Muscle layer of duodenum (tissue), 2 donors: ENCODE results near the gene OR2T35.
"Not testable (repeated sequence)": the region's sequence is repeated elsewhere in the genome, so short reads cannot be mapped to it uniquely, and the experiment has no call there.

ENCODE experiments used
- H3K27ac ChIP-seq: one replicate; pipeline ENCODE4 v1.7.0; 2013; ENCODE audit warnings: mild to moderate bottlenecking, low read length
- H3K27me3 ChIP-seq: one replicate; pipeline ENCODE4 v1.7.0; 2013; ENCODE audit warnings: low read depth, mild to moderate bottlenecking, control low read depth, low read length
- H3K36me3 ChIP-seq, 2 donors: one replicate each; pipeline ENCODE4 v1.7.0; 2013; ENCODE audit warnings: low read length in 2 of 2, control low read depth in 1 of 2, mild to moderate bottlenecking in 1 of 2; ENCODE audit not compliant: insufficient read depth in 2 of 2, control insufficient read depth in 1 of 2
- H3K4me1 ChIP-seq, 2 donors: one replicate each; pipeline ENCODE4 v1.7.0; 2013; ENCODE audit warnings: low read length in 2 of 2, mild to moderate bottlenecking in 2 of 2, control low read depth in 1 of 2, moderate library complexity in 1 of 2; ENCODE audit not compliant: insufficient read depth in 2 of 2, control insufficient read depth in 1 of 2
- H3K4me3 ChIP-seq, 2 donors: one replicate each; pipeline ENCODE4 v1.7.0; 2013; ENCODE audit warnings: low read length in 2 of 2, low read depth in 1 of 2, mild to moderate bottlenecking in 1 of 2
- H3K9me3 ChIP-seq, 2 donors: one replicate each; pipeline ENCODE4 v1.7.0; 2013; ENCODE audit warnings: low read length in 2 of 2, control low read depth in 1 of 2, mild to moderate bottlenecking in 1 of 2; ENCODE audit not compliant: control insufficient read depth in 1 of 2
- donor health status: healthy.

OR2T35 gene, protein sequence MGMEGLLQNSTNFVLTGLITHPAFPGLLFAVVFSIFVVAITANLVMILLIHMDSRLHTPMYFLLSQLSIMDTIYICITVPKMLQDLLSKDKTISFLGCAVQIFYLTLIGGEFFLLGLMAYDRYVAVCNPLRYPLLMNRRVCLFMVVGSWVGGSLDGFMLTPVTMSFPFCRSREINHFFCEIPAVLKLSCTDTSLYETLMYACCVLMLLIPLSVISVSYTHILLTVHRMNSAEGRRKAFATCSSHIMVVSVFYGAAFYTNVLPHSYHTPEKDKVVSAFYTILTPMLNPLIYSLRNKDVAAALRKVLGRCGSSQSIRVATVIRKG

DNA sequence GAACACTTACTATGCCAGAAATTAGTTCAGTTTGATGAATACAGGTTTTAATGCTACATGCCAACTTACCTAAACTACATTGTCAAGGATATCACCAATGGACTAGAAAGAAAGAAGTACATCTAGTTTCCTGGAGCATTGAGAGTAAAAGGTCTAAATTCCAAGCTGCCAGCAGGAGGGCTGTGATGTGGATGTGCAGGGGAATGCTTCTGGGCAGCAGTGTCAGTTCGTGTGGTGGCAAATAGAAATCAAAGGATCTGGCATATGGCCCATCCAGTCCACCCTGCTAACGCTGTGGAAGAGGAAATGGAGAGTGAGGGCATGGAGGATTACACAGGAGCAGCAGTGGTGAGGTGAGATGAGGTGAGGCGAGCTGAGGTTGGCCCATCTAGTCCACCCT lies at the start of gene OR2T35:
TSS of gene OR2T35 (minus strand) at position 101 of the 400 bp plus-strand sequence. CDS start 6,020 bp downstream, outside the sequence.
- not testable (repeated sequence) for H3K27me3 ChIP-seq, H3K9me3 ChIP-seq, H3K36me3 ChIP-seq, H3K4me3 ChIP-seq, H3K4me1 ChIP-seq, H3K27ac ChIP-seq

GRCh38 chr1:248691567-248692155 lies 46.6 kb upstream of the OR2T35 start:
- H3K27ac ChIP-seq = no peak overlapping the region
- no peak overlapping the region for H3K4me3 ChIP-seq
- H3K36me3 ChIP-seq = no peaks in the 10 kb centered on the region
- no peaks in the 10 kb centered on the region for H3K27me3 ChIP-seq
- H3K9me3 ChIP-seq = peaks cover 0 to 8% of the 10 kb centered on the region in 2 donors
- no peaks in the 10 kb centered on the region for H3K4me1 ChIP-seq

- H3K27ac ChIP-seq = no peak overlapping the region
- H3K9me3 ChIP-seq = peaks cover 0 to 8% of the 10 kb centered on the region in 2 donors
- no peaks in the 10 kb centered on the region for H3K27me3 ChIP-seq
- no peak overlapping the region for H3K4me3 ChIP-seq
- H3K36me3 ChIP-seq = no peaks in the 10 kb centered on the region
- H3K4me1 ChIP-seq = no peaks in the 10 kb centered on the region
Measured at GRCh38 chr1:248688527-248689298, 43.6 kb upstream of the OR2T35 start.

DNA sequence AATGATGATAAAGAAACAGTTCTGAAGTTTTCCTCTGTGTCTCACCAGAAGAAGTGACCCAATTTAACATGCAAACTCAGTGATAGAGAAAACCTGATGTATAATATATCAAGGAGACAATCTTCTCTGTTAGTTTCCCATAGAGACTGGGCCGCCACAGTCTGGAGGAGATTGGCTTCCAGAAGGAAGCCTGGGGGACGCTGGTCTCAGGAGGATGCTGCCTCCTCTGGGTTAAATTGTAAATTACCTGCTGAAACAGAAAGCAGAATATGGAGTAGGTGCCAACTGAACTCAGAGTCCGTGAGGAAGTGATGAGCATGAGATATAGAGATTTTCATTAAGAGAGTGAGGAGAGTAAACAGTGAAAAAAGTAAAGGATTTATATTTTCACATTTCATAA lies 41.7 kb upstream of the OR2T35 start:
- no peak overlapping the region for H3K4me3 ChIP-seq
- no peaks in the 10 kb centered on the region for H3K4me1 ChIP-seq
- H3K9me3 ChIP-seq = peaks cover 0 to 8% of the 10 kb centered on the region in 2 donors
- H3K27me3 ChIP-seq = no peaks in the 10 kb centered on the region
- no peaks in the 10 kb centered on the region for H3K36me3 ChIP-seq
- no peak overlapping the region for H3K27ac ChIP-seq

DNA sequence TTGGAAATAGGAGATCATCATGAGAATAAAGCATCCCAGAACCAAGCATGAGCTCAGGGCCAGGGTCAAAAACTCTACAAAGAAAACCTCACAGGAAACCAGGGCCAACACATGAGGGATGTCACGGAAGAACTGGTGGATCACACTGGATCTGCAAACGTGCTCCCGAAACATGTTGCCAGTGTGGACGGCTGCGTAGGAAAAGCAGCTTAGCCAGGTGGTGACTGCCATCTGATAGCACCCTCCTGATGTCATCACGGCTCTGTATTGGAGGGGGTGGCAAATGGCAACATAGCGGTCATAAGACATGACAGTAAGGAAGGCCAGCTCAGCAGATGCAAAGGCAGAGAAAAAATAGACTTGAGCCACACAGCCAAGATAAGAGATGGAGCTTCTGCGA lies 36.6 kb upstream of the OR2T35 start:
- Histone ChIP-seq H3K36me3 (no peaks in the 10 kb centered on the region), H3K9me3 (no peaks in the 10 kb centered on the region), H3K27me3 (no peaks in the 10 kb centered on the region), H3K4me3 (no peak overlapping the region), H3K4me1 (no peaks in the 10 kb centered on the region), H3K27ac (no peak overlapping the region)

DNA sequence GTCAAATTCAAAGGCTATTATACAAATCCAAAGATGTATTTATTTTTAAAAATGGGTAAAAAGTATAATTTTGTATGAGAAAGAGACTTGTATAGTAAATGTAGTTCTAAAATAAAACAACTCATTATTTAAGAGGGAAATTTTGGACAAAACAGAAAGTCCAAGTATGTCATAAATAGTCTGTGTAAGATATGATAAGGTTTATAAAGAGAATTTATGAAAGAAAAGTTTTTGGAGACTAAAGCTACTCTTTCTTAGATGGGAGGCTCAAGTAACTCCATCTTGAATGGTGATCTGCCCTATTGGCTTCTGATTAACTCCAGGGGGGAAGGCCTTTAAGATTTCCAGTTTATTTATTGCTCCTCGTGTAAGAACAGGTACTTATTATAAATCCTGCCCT lies 24.9 kb upstream of the OR2T35 start:
- Histone ChIP-seq H3K27me3 (no peaks in the 10 kb centered on the region), H3K9me3 (no peaks in the 10 kb centered on the region), H3K4me1 (no peaks in the 10 kb centered on the region), H3K36me3 (no peaks in the 10 kb centered on the region), H3K4me3 (no peak overlapping the region), H3K27ac (no peak overlapping the region)

- not testable (repeated sequence) for H3K36me3 ChIP-seq
Measured at GRCh38 chr1:248663453-248664328, 18.6 kb upstream of the OR2T35 start.

GRCh38 chr1:248656797-248657196 lies 11.7 kb upstream of the OR2T35 start:
- H3K27ac ChIP-seq, H3K4me3 ChIP-seq, H3K4me1 ChIP-seq, H3K27me3 ChIP-seq, H3K9me3 ChIP-seq, H3K36me3 ChIP-seq: not testable (repeated sequence)

More at GRCh38 chr1:248663453-248664328, 18.6 kb upstream of the OR2T35 start:
- not testable (repeated sequence) for H3K4me1 ChIP-seq, H3K9me3 ChIP-seq, H3K27ac ChIP-seq, H3K27me3 ChIP-seq, H3K4me3 ChIP-seq

DNA sequence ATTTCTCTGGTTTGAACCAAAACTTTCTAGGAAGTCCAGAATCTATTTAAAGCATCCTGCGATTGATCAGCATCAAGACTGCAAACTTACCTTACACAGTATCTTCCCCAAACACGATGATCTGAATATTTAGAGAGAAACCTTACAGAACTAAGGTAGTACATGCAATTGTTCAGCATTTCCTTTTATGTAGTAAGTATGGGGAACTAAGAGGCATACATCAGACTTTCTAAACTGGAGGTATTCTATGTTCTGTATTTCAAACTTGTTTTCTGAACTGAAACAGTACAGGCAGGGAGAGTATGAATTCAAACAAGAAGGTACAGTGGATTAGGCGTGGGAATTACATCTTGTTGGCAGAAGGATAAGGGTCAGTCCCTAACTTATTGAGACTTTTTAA lies 10.3 kb upstream of the OR2T35 start, which contains the start of gene OR2T27:
TSS of gene OR2T27 (minus strand) at position 175 of the 400 bp plus-strand sequence. CDS start 4,644 bp downstream, outside the sequence.
- not testable (repeated sequence) for H3K36me3 ChIP-seq, H3K27me3 ChIP-seq, H3K9me3 ChIP-seq, H3K27ac ChIP-seq, H3K4me1 ChIP-seq, H3K4me3 ChIP-seq

DNA sequence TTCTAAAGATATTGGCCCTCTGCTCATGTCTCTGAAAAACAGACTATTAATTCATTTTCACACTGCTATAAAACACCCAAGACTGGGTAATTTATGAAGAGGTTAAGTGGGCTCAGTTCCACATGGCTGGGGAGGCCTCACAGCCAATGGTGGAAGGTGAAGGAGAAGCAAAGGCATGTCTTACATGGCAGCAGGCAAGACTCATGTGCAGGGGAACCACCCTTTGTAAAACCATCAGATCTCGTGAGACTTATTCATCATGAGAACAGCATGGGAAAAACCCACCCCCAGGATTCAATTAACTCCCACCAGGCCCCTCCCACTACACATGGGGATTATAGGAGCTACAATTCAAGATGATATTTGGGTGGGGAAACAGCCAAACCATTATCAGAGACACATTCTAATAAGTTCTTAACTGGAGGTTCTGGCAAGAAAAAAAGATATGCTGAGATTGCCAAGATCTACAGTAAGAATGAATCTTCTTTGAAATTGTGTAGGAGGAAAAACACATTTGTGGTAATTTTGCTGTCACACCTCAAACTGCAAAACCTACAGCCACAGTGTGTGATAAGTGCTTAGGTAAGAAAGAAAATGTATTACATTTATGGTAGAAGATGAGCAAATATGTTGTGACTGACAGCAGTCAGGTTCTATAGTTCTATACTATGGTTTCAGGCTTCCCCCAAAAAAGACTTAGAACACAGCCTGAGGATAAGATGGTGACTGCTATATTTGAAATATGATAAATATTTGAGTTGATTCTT lies 3.9 kb upstream of the OR2T35 start:
- not testable (repeated sequence) for H3K36me3 ChIP-seq, H3K9me3 ChIP-seq, H3K4me3 ChIP-seq, H3K27me3 ChIP-seq, H3K4me1 ChIP-seq, H3K27ac ChIP-seq
